ENCODE results near the gene IQCN. TPM values are rescaled to one million over a fixed set of nuclear protein-coding genes. Genes with fewer than 3 reads are reported as not detected.

The IQCN gene
- total RNA-seq, 1 donor from 2014 or later, result 12.7 TPM

DNA sequence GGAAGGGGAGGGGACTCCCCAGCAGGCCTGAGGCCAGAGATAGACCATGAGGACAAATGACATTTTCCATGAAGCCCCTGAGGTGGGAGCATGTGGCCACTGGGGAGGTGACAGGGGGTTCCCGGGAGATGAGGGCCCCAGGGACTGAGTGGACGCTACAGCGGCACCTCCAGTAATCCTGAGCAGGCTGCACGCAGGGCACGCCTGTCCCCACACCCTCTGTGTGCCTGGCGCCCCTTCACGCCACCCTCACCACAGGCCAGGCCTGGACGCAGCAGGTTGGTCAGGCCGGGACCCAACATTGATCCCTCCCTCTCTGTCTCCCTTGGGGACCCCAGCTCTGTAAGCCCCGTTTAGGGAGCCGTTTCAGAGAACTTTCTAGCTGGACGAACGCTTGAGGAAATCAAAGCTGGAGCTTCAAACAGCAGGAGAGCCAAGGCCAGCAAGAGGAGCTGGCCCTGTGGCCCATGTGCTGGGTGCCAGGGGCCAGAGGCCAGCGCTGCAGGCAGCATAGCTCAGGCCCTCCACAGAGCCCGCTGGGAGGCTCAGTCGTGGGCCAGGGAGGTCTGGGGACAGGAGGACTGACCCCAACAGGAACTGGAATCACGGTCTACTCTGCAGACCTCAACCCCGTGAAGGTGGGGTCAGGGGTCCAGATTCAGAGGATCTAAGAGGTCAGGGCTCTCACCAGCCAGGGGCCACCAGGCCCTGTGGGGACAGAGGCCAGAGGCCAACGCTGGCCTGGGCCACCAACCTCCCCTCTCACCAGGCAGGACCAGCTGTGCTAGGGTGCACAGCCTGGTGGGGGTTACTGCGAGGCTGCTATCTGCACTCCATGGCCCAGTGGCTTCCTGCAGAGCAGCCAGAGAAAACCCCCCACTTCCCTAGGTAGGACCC lies 34.0 kb upstream of the IQCN start:
- no peak for ATAC-seq
- DNase-seq (ENCODE audit: low spot score), result no peak
- intact Hi-C loops (cut with DNase I), result no loop called here

GRCh38 chr19:18307271-18307681 lies 33.0 kb upstream of the IQCN start:
- intact Hi-C loops (cut with DNase I), result no loop called here
- no peak for DNase-seq (ENCODE audit: low spot score)
- no peak for ATAC-seq

DNA sequence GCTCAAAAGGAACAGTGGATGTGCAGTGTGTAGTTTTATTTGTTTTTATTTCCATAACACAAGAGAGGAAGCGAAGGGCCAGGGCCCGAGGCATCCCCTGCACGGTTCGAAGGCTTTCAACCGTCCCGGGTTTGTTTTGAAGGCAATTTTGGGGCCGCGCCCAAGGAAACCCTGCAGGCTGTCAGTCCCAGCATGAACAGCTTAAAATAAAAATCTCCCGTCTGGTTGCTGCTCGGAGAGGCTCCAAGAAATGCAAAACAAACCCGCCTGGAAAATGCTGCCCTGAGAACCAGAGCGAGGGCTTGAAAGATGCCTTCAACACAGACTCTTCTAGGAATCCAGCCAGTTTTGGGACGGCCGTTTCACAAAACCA lies 32.6 kb upstream of the IQCN start:
- intact Hi-C loops (cut with DNase I), result no loop called here
- ATAC-seq, result no peak
- no peak for DNase-seq (ENCODE audit: low spot score)

GRCh38 chr19:18306209-18306887 lies 32.1 kb upstream of the IQCN start:
- intact Hi-C loops (cut with DNase I), result no loop called here

GRCh38 chr19:18304458-18305310 lies 30.4 kb upstream of the IQCN start:
- intact Hi-C loops (cut with DNase I), result no loop called here
- DNase-seq (ENCODE audit: low spot score), result peak; percentile 90
- ATAC-seq, result peak; percentile 86

More at GRCh38 chr19:18306209-18306887, 32.1 kb upstream of the IQCN start:
- DNase-seq (ENCODE audit: low spot score) (no peak), ATAC-seq (no peak)

- DNase-seq (ENCODE audit: low spot score) (no peak), ATAC-seq (no peak)
- intact Hi-C loops (cut with DNase I), result no loop called here
These were observed 29.9 kb upstream of the IQCN start for GRCh38 chr19:18304208-18304457.

GRCh38 chr19:18301718-18302111 lies 27.5 kb upstream of the IQCN start:
- DNase-seq (ENCODE audit: low spot score) (no peak), ATAC-seq (no peak)
- intact Hi-C loops (cut with DNase I), result no loop called here

- intact Hi-C loops (cut with DNase I), result no loop called here
- ATAC-seq, result peak; percentile 32
- peak; percentile 83 for DNase-seq (ENCODE audit: low spot score)
These were observed 26.9 kb upstream of the IQCN start for GRCh38 chr19:18300930-18301717.

- intact Hi-C loops (cut with DNase I), result no loop called here
- no peak for DNase-seq (ENCODE audit: low spot score)
- no peak for ATAC-seq
These were observed 25.4 kb upstream of the IQCN start for GRCh38 chr19:18299654-18300053.

GRCh38 chr19:18298601-18299000 lies 24.3 kb upstream of the IQCN start:
- DNase-seq (ENCODE audit: low spot score), result no peak
- intact Hi-C loops (cut with DNase I), result no loop called here
- no peak for ATAC-seq

DNA sequence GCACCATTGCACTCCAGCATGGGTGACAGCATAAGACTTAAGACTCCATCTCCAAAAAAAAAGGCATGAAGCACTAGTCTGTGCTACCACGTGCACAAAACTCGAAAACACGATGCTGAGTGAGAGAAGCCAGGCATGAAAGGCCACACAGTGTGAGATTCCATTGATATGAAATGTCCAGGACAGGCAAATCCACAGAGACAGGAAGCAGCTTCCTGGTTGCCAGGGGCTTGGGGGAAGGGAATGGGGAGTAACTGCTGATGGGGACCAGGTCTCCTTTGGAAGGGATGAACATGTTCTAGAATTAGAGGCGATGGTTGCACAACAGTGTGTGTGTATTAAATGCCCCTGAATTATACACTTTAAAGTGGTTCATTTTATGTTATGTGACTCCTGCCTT lies 23.1 kb upstream of the IQCN start:
- intact Hi-C loops (cut with DNase I), result no loop called here
- ATAC-seq (no peak), DNase-seq (ENCODE audit: low spot score) (no peak)

- DNase-seq (ENCODE audit: low spot score) (no peak), ATAC-seq (no peak)
- intact Hi-C loops (cut with DNase I), result no loop called here
These were observed 20.8 kb upstream of the IQCN start for GRCh38 chr19:18295034-18295451.

DNA sequence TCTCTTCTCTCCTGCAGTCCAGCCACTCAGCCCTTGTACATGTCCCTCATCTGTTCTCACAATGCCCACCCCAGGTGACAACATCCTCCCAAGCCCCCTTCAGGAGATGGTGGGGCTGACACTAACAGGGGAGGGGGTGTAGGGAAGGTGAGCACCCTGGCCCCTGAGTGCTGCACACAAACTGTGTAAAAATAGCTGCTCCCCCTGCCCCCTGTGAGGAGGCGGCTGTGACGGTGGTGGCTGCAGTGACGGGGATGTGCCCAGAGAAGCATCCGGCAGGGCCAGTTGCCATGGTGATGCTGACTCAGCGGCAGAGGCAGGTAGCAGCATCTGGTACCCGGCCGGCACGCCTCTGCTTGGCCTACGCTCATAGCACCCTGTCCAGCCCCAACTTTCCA lies 20.2 kb upstream of the IQCN start:
- intact Hi-C loops (cut with DNase I), result no loop called here
- no peak for DNase-seq (ENCODE audit: low spot score)
- no peak for ATAC-seq

GRCh38 chr19:18293642-18294466 lies 19.6 kb upstream of the IQCN start:
- no peak for DNase-seq (ENCODE audit: low spot score)
- ATAC-seq, result peak; percentile 0
- intact Hi-C loops (cut with DNase I), result no loop called here

- intact Hi-C loops (cut with DNase I), result no loop called here
- DNase-seq (ENCODE audit: low spot score) (peak; percentile 95), ATAC-seq (peak; percentile 75)
These were observed 18.8 kb upstream of the IQCN start for GRCh38 chr19:18292810-18293641.

- DNase-seq (ENCODE audit: low spot score) (no peak), ATAC-seq (no peak)
- intact Hi-C loops (cut with DNase I), result no loop called here
These were observed 18.2 kb upstream of the IQCN start for GRCh38 chr19:18292462-18292809.

- intact Hi-C loops (cut with DNase I), result no loop called here
- peak; percentile 93 for DNase-seq (ENCODE audit: low spot score)
- ATAC-seq, result peak; percentile 80
These were observed 17.6 kb upstream of the IQCN start for GRCh38 chr19:18291590-18292461.
